Fibroblast of lung (primary cell): ENCODE results near the gene RMI1. TPM values are rescaled to one million over a fixed set of nuclear protein-coding genes. Genes with fewer than 3 reads are reported as not detected.

Experiments used
- DNase-seq, 2 donors: peaks; one replicate each; pipeline versions ENCODE4 v3.0.0 to v3.0.0-alpha.2; 2010; ENCODE audit warnings: low read depth in 2 of 2
- H2AFZ ChIP-seq: 2 replicates; pipeline ENCODE4 v1.5.1; 2012; ENCODE audit warnings: low read length, control low read depth, inconsistent platforms
- H3K27ac ChIP-seq: 2 replicates; pipeline ENCODE4 v1.5.1; 2011; ENCODE audit warnings: low read length, control low read depth; ENCODE audit not compliant: insufficient read depth
- H3K27me3 ChIP-seq: 2 replicates; pipeline ENCODE4 v1.5.1; 2011; ENCODE audit warnings: mild to moderate bottlenecking, low read length; ENCODE audit not compliant: control insufficient read depth, insufficient read depth
- H3K36me3 ChIP-seq: 2 replicates; pipeline ENCODE4 v1.5.1; 2011; ENCODE audit warnings: low read length; ENCODE audit not compliant: control insufficient read depth, insufficient read depth
- H3K4me1 ChIP-seq: 2 replicates; pipeline ENCODE4 v1.5.1; 2011; ENCODE audit warnings: low read length; ENCODE audit not compliant: control insufficient read depth, insufficient read depth; ENCODE audit errors: extremely low read depth
- H3K4me2 ChIP-seq: 2 replicates; pipeline ENCODE4 v1.5.1; 2011; ENCODE audit warnings: low read length, control low read depth; ENCODE audit not compliant: insufficient read depth; ENCODE audit errors: extremely low read depth
- H3K4me3 ChIP-seq, 4 experiments: fragments of 200-600 bp in 1 of 4; sonication (generic) in 1 of 4; replicated peaks in 1 of 4; 2 replicates each; pipeline ENCODE4 v1.5.1; 2011 to 2016; ENCODE audit warnings: low read length in 4 of 4, low read depth in 3 of 4, mild to moderate bottlenecking in 3 of 4, control low read depth in 2 of 4, inconsistent platforms in 1 of 4, mixed read lengths in 1 of 4; ENCODE audit not compliant: insufficient read depth in 1 of 4; ENCODE audit errors: control extremely low read depth in 1 of 4
- H3K79me2 ChIP-seq: 2 replicates; pipeline ENCODE4 v1.5.1; 2012; ENCODE audit warnings: mild to moderate bottlenecking, low read length, inconsistent platforms; ENCODE audit not compliant: control insufficient read depth, insufficient read depth
- H3K9ac ChIP-seq: 2 replicates; pipeline ENCODE4 v1.5.1; 2011; ENCODE audit warnings: mild to moderate bottlenecking, low read length, control low read depth; ENCODE audit not compliant: insufficient read depth
- H3K9me3 ChIP-seq: 2 replicates; pipeline ENCODE4 v1.5.1; 2012; ENCODE audit warnings: low read depth, low read length; ENCODE audit not compliant: control insufficient read depth, insufficient read depth
- H4K20me1 ChIP-seq: 2 replicates; pipeline ENCODE4 v1.5.1; 2011; ENCODE audit warnings: low read length; ENCODE audit not compliant: control insufficient read depth, insufficient read depth; ENCODE audit errors: extremely low read depth
- CTCF ChIP-seq, 2 donors: IDR thresholded peaks in 1 of 2; conservative IDR thresholded peaks in 1 of 2; 1 replicate in 1 of 2; 2 replicates in 1 of 2; pipeline ENCODE4 v1.5.1; 2011 to 2012; ENCODE audit warnings: low read length in 2 of 2, control low read depth in 1 of 2, inconsistent platforms in 1 of 2, low read depth in 1 of 2, mild to moderate bottlenecking in 1 of 2
- EZH2 ChIP-seq: IDR thresholded peaks from 2 replicates; pipeline ENCODE4 v1.5.1; 2012; ENCODE audit warnings: low read length, control low read depth, mild to moderate bottlenecking; ENCODE audit errors: missing control alignments
- polyA plus RNA-seq, 2 donors: library from polyadenylated mRNA; depleted of rRNA in 1 of 2; stranded (reverse) in 1 of 2; unstranded in 1 of 2; fragments of >200 nt; gene quantifications; 2 replicates each; pipeline ENCODE4 v1.2.1, GENCODE V29; 2011 to 2012; ENCODE audit warnings: missing spikeins in 1 of 2
- total RNA-seq: library from RNA; depleted of rRNA; stranded (reverse); fragments of >200 nt; gene quantifications from 2 replicates; pipeline ENCODE4 v1.2.1, GENCODE V29; 2014

Gene RMI1
- total and polyA plus RNA-seq, 2 donors (not counting 1 experiment from before 2014, with no cell fraction given), result 2.3 to 5.0 TPM

DNA sequence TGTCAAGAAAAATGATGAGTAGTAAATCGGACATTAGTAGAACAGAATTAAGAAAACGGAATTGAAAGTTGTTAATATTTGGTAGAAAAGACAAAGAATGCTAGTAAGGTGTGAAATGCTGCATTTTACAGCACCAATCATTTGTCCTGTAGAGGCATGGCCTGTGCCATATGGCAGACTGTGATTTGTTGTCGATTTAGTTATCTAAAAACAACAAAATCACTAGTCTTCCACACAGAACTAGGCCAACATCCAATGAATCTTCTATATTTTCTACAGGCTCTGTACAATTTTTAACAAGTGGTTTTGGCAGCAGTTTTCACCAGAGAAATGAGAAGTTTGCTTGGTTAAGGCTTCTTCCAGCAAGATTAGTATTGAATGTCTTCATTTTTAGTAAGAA, 11.0 kb upstream of the RMI1 start:
- Histone ChIP-seq H3K36me3 (peaks cover 14% of the 10 kb centered on the region), H3K9ac (no peak overlapping the region), H3K27ac (no peak overlapping the region), H3K4me1 (no peaks in the 10 kb centered on the region), H3K4me3 (no peak overlapping the region), H3K9me3 (no peaks in the 10 kb centered on the region), H4K20me1 (no peaks in the 10 kb centered on the region), H3K27me3 (no peaks in the 10 kb centered on the region), H3K79me2 (peaks cover 27% of the 10 kb centered on the region), H2AFZ (no peak overlapping the region), H3K4me2 (no peak overlapping the region)
- no peak for DNase-seq
- TF ChIP-seq EZH2, result no peak
- TF ChIP-seq CTCF (conservative IDR thresholded peaks at IDR 0.05 in 1 of 2, IDR thresholded peaks at IDR 0.05 in 1 of 2; ENCODE audit: low read depth in 1 of 2, low read length in 2 of 2), result no peak

- H3K4me1 ChIP-seq, result peaks cover 2% of the 10 kb centered on the region
- H2AFZ ChIP-seq, result no peak overlapping the region
- H3K79me2 ChIP-seq, result peaks cover 46% of the 10 kb centered on the region
- no peak overlapping the region for H3K9ac ChIP-seq
- TF ChIP-seq CTCF (conservative IDR thresholded peaks at IDR 0.05 in 1 of 2, IDR thresholded peaks at IDR 0.05 in 1 of 2; ENCODE audit: low read depth in 1 of 2, low read length in 2 of 2) (no peak), EZH2 (no peak)
- no peaks in the 10 kb centered on the region for H3K27me3 ChIP-seq
- H3K27ac ChIP-seq, result no peak overlapping the region
- no peak overlapping the region for H3K4me3 ChIP-seq
- no peaks in the 10 kb centered on the region for H4K20me1 ChIP-seq
- peaks cover 20% of the 10 kb centered on the region for H3K36me3 ChIP-seq
- H3K4me2 ChIP-seq, result no peak overlapping the region
- DNase-seq, result no peak
- H3K9me3 ChIP-seq, result no peaks in the 10 kb centered on the region
Measured at GRCh38 chr9:83971485-83971884, 9.1 kb upstream of the RMI1 start.

DNA sequence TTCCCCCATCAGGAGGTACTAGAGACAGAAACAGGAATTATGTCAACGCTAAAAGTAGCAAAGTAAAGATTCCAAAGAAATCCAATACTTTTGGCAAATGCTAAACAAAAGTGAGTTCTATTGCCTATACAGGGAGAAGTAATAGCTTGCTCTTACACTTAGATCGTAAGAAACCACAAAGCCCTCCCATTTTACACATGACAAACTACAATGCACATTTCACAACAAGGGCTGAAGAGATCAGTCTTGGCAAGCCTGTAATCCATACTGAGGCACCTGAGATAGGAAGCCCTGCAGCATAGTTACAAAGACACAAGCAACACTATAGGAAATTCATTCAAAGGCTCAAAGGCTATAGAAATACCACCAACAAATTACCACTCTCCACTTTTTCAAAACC, 8.3 kb upstream of the RMI1 start:
- Histone ChIP-seq H3K9me3 (no peaks in the 10 kb centered on the region), H3K4me2 (no peak overlapping the region), H3K4me3 (no peak overlapping the region), H3K27me3 (no peaks in the 10 kb centered on the region), H3K79me2 (peaks cover 54% of the 10 kb centered on the region), H3K4me1 (peaks cover 5% of the 10 kb centered on the region), H3K36me3 (peaks cover 19% of the 10 kb centered on the region), H3K9ac (no peak overlapping the region), H2AFZ (no peak overlapping the region), H3K27ac (no peak overlapping the region), H4K20me1 (no peaks in the 10 kb centered on the region)
- no peak for DNase-seq
- TF ChIP-seq CTCF (conservative IDR thresholded peaks at IDR 0.05 in 1 of 2, IDR thresholded peaks at IDR 0.05 in 1 of 2; ENCODE audit: low read depth in 1 of 2, low read length in 2 of 2) (no peak), EZH2 (no peak)
